Neural cell (in vitro differentiated cells): ENCODE measurements around the gene REEP1. TPM values are rescaled to one million over a fixed set of nuclear protein-coding genes. Genes with fewer than 3 reads are reported as not detected.

Experiments used
- H2AFZ ChIP-seq: fragments of 200-600, 300-800 bp; sonication (generic), shearing (Covaris generic); 2 replicates; pipeline ENCODE4 v1.6.0; 2014; ENCODE audit warnings: low read depth, mild to moderate bottlenecking, antibody characterized with exemption, low read length, moderate library complexity
- H3F3A ChIP-seq: fragments of 200-600 bp; shearing (Covaris generic); 2 replicates; pipeline ENCODE4 v1.6.1; 2016; ENCODE audit warnings: mild to moderate bottlenecking, moderate library complexity, mixed read lengths, antibody characterized with exemption, low read length; ENCODE audit not compliant: insufficient read depth, poor library complexity, severe bottlenecking
- H3K27ac ChIP-seq: fragments of 200-600, 300-800 bp; sonication (generic), shearing (Covaris generic); 2 replicates; pipeline ENCODE4 v1.5.1; 2014; ENCODE audit warnings: mild to moderate bottlenecking, low read length, moderate library complexity
- H3K27me3 ChIP-seq: fragments of 300-800, 200-600 bp; sonication (generic), shearing (Covaris generic); 2 replicates; pipeline ENCODE4 v1.6.0; 2014; ENCODE audit warnings: mild to moderate bottlenecking, low read depth, low read length, moderate library complexity; ENCODE audit not compliant: insufficient read depth
- H3K36me3 ChIP-seq: fragments of 300-800, 200-600 bp; sonication (generic), shearing (Covaris generic); 2 replicates; pipeline ENCODE4 v1.5.1; 2014; ENCODE audit warnings: mild to moderate bottlenecking, antibody characterized with exemption, low read length, moderate library complexity; ENCODE audit not compliant: insufficient read depth
- H3K4me2 ChIP-seq: fragments of 300-800, 200-600 bp; sonication (generic), shearing (Covaris generic); 2 replicates; pipeline ENCODE4 v1.6.0; 2014; ENCODE audit warnings: mild to moderate bottlenecking, low read length
- H3K4me3 ChIP-seq: fragments of 300-800, 200-600 bp; sonication (generic), shearing (Covaris generic); 2 replicates; pipeline ENCODE4 v1.5.1; 2014; ENCODE audit warnings: mild to moderate bottlenecking, low read length, moderate library complexity
- H3K79me2 ChIP-seq: fragments of 200-600 bp; shearing (Covaris generic); replicated peaks from 2 replicates; pipeline ENCODE4 v1.6.0; 2014; ENCODE audit warnings: mild to moderate bottlenecking, low read length, moderate library complexity; ENCODE audit not compliant: insufficient read depth
- H3K9ac ChIP-seq: fragments of 300-800, 200-600 bp; sonication (generic), shearing (Covaris generic); 2 replicates; pipeline ENCODE4 v1.6.1; 2016; ENCODE audit warnings: mild to moderate bottlenecking, low read length, mixed read lengths
- H3K9me2 ChIP-seq: fragments of 200-600 bp; shearing (Covaris generic); 2 replicates; pipeline ENCODE4 v1.6.1; 2016; ENCODE audit warnings: mild to moderate bottlenecking, low read length, mixed read lengths; ENCODE audit not compliant: insufficient read depth
- H3K9me3 ChIP-seq: fragments of 200-600, 300-800 bp; sonication (generic), shearing (Covaris generic); 2 replicates; pipeline ENCODE4 v1.6.1; 2016; ENCODE audit warnings: mild to moderate bottlenecking, mixed run types, low read length, moderate library complexity, mixed read lengths
- H4K20me1 ChIP-seq: fragments of 200-600 bp; shearing (Covaris generic); 2 replicates; pipeline ENCODE4 v1.6.1; 2016; ENCODE audit warnings: mild to moderate bottlenecking, mixed run types; ENCODE audit not compliant: insufficient read depth
- EP300 ChIP-seq: fragments of 450-650 bp; conservative IDR thresholded peaks from 2 replicates; pipeline ENCODE4 v1.6.1; 2014; ENCODE audit warnings: antibody characterized with exemption, mild to moderate bottlenecking, moderate library complexity; ENCODE audit not compliant: poor library complexity, severe bottlenecking
- EZH2 ChIP-seq: fragments of 200-600, 300-800 bp; shearing (Covaris generic), sonication (generic); IDR thresholded peaks from 2 replicates; pipeline ENCODE4 v1.6.1; 2014; ENCODE audit warnings: antibody characterized with exemption, low read length, borderline replicate concordance, mild to moderate bottlenecking; ENCODE audit not compliant: insufficient read depth, poor library complexity, severe bottlenecking
- MXI1 ChIP-seq: fragments of 450-650 bp; conservative IDR thresholded peaks from 2 replicates; pipeline ENCODE4 v1.6.1; 2014; ENCODE audit warnings: antibody characterized with exemption, mild to moderate bottlenecking; ENCODE audit not compliant: poor library complexity, severe bottlenecking
- POLR2AphosphoS5 ChIP-seq: IDR thresholded peaks from 2 replicates; pipeline ENCODE4 v1.6.1; 2012
- RAD21 ChIP-seq: fragments of 450-650 bp; conservative IDR thresholded peaks from 2 replicates; pipeline ENCODE4 v1.6.1; 2014; ENCODE audit warnings: antibody characterized with exemption, mild to moderate bottlenecking, moderate library complexity
- SMC3 ChIP-seq: fragments of 450-650 bp; conservative IDR thresholded peaks from 2 replicates; pipeline ENCODE4 v1.6.1; 2014; ENCODE audit warnings: antibody characterized with exemption, mild to moderate bottlenecking, moderate library complexity; ENCODE audit not compliant: poor library complexity
- TAF1 ChIP-seq: IDR thresholded peaks from 2 replicates; pipeline ENCODE4 v1.6.1; 2012; ENCODE audit warnings: low read depth
- polyA plus RNA-seq: library from polyadenylated mRNA; depleted of rRNA; stranded (reverse); fragments of >200 nt; gene quantifications from 2 replicates; pipeline ENCODE4 v1.2.3, GENCODE V29; 2014
- TF ChIP-seq, protein P1 (sequence below): IDR thresholded peaks from 2 replicates; pipeline ENCODE4 v1.6.1; 2012; ENCODE audit warnings: borderline replicate concordance
- TF ChIP-seq, protein P2 (sequence below): fragments of 450-650 bp; IDR thresholded peaks from 2 replicates; pipeline ENCODE4 v1.5.1; 2014; ENCODE audit warnings: antibody characterized with exemption, mild to moderate bottlenecking, moderate library complexity; ENCODE audit not compliant: poor library complexity, severe bottlenecking

Gene REEP1
- polyA plus RNA-seq, 1 donor from 2014 or later: 121 TPM

DNA sequence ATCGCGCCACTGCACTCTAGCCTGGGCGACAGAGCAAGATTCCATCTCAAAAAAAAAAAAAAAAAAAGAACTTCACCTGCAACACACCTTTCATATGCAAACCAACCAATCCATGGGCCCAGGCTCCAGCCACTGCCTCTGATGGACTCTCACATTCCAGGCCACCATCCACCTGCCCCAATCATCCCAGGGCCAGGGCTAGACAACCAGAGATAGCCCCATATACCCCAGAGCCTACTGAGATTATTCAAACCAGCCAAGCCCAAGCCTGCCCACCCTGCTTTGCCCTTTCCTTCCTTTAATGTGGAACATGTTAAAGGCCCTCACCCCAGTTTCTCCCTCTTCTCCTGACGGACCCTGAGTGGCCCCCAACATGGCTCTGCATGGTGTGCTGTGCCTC, 81.1 kb downstream of the REEP1 start:
- H4K20me1 ChIP-seq: no peaks in the 10 kb centered on the region
- no peaks in the 10 kb centered on the region for H3K79me2 ChIP-seq
- no peaks in the 10 kb centered on the region for H3K9me3 ChIP-seq
- no peak overlapping the region for H3K4me2 ChIP-seq
- H3F3A ChIP-seq: no peaks in the 10 kb centered on the region
- TF ChIP-seq EZH2 (no peak), MXI1 (no peak), RAD21 (no peak), EP300 (no peak), SMC3 (no peak), TAF1 (no peak), POLR2AphosphoS5 (no peak)
- TF ChIP-seq, protein P1, sequence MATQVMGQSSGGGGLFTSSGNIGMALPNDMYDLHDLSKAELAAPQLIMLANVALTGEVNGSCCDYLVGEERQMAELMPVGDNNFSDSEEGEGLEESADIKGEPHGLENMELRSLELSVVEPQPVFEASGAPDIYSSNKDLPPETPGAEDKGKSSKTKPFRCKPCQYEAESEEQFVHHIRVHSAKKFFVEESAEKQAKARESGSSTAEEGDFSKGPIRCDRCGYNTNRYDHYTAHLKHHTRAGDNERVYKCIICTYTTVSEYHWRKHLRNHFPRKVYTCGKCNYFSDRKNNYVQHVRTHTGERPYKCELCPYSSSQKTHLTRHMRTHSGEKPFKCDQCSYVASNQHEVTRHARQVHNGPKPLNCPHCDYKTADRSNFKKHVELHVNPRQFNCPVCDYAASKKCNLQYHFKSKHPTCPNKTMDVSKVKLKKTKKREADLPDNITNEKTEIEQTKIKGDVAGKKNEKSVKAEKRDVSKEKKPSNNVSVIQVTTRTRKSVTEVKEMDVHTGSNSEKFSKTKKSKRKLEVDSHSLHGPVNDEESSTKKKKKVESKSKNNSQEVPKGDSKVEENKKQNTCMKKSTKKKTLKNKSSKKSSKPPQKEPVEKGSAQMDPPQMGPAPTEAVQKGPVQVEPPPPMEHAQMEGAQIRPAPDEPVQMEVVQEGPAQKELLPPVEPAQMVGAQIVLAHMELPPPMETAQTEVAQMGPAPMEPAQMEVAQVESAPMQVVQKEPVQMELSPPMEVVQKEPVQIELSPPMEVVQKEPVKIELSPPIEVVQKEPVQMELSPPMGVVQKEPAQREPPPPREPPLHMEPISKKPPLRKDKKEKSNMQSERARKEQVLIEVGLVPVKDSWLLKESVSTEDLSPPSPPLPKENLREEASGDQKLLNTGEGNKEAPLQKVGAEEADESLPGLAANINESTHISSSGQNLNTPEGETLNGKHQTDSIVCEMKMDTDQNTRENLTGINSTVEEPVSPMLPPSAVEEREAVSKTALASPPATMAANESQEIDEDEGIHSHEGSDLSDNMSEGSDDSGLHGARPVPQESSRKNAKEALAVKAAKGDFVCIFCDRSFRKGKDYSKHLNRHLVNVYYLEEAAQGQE: no peak
- TF ChIP-seq, protein P2, sequence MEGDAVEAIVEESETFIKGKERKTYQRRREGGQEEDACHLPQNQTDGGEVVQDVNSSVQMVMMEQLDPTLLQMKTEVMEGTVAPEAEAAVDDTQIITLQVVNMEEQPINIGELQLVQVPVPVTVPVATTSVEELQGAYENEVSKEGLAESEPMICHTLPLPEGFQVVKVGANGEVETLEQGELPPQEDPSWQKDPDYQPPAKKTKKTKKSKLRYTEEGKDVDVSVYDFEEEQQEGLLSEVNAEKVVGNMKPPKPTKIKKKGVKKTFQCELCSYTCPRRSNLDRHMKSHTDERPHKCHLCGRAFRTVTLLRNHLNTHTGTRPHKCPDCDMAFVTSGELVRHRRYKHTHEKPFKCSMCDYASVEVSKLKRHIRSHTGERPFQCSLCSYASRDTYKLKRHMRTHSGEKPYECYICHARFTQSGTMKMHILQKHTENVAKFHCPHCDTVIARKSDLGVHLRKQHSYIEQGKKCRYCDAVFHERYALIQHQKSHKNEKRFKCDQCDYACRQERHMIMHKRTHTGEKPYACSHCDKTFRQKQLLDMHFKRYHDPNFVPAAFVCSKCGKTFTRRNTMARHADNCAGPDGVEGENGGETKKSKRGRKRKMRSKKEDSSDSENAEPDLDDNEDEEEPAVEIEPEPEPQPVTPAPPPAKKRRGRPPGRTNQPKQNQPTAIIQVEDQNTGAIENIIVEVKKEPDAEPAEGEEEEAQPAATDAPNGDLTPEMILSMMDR: no peak
- H3K9me2 ChIP-seq: no peaks in the 10 kb centered on the region
- H3K4me3 ChIP-seq: no peak overlapping the region
- peaks cover 7% of the 10 kb centered on the region for H3K36me3 ChIP-seq
- no peaks in the 10 kb centered on the region for H3K27me3 ChIP-seq
- no peak overlapping the region for H3K9ac ChIP-seq
- no peak overlapping the region for H2AFZ ChIP-seq
- H3K27ac ChIP-seq: no peak overlapping the region

DNA sequence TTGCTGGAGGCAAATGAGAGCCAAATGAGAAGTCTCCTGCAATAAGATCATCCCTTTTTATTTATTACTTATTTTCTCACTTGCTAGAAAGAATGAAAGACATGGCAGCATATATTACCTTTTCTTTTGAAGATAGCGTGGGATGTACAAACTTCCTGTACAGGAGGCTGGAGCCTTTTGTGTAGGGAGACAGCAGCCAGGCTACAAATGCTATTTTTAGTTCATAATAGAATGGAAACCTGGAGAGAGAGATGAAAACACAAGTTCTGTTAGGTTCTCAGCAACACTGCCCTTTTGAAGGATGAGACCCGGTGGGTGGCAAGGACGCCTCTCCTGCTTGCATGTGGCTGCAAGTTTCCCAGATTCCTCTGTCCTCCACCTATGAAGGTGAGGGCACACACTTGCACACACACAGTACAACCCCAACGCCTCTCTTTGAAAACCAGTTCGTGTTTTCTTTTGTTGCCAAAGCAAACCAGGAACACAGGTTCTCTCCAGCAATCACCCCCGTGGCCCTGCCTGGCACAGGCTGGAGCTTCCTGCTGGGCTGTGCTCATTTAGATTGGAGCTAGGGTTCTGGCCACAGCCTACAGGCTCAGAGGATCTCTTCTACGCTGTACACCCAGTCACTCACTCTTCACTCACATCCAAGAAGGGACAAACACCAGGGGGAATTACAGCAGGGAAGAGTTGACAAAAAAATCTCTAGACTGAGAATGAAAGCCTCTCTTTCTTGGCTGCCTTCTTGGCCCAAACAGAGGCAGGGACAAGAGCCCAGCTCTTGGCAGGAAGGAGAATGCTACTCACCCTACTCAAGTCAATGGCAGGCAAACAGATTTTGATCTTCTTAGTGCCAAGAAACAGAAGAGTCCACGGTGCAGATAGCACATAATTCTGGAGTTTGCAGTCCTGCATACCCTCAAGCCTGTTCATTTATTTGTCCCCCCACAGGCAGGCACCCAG, 82.6 kb downstream of the REEP1 start:
- Histone ChIP-seq H4K20me1 (no peaks in the 10 kb centered on the region), H3K79me2 (no peaks in the 10 kb centered on the region), H3K36me3 (peaks cover 11% of the 10 kb centered on the region), H3K9ac (no peak overlapping the region), H3K9me2 (no peaks in the 10 kb centered on the region), H3K27ac (no peak overlapping the region), H3K9me3 (no peaks in the 10 kb centered on the region), H3K4me3 (no peak overlapping the region), H3F3A (no peaks in the 10 kb centered on the region), H3K4me2 (no peak overlapping the region), H3K27me3 (no peaks in the 10 kb centered on the region), H2AFZ (no peak overlapping the region)
- TF ChIP-seq SMC3 (no peak), POLR2AphosphoS5 (no peak), MXI1 (no peak), EZH2 (no peak), TAF1 (no peak), RAD21 (no peak), EP300 (no peak)
- TF ChIP-seq, protein P1: no peak
- TF ChIP-seq, protein P2: no peak
